Stimulated activated CD8-positive, alpha-beta memory T cell treated with anti-CD3 and anti-CD28 coated beads, Interleukin-7, amount 100 ng/mL, for 24 hours (primary cell): ENCODE measurements around the gene PTPN1.

Experiments
- DNase-seq: peaks from one replicate; pipeline ENCODE4 v3.0.0-alpha.2; 2020; ENCODE audit warnings: low read depth

PTPN1 gene

DNA sequence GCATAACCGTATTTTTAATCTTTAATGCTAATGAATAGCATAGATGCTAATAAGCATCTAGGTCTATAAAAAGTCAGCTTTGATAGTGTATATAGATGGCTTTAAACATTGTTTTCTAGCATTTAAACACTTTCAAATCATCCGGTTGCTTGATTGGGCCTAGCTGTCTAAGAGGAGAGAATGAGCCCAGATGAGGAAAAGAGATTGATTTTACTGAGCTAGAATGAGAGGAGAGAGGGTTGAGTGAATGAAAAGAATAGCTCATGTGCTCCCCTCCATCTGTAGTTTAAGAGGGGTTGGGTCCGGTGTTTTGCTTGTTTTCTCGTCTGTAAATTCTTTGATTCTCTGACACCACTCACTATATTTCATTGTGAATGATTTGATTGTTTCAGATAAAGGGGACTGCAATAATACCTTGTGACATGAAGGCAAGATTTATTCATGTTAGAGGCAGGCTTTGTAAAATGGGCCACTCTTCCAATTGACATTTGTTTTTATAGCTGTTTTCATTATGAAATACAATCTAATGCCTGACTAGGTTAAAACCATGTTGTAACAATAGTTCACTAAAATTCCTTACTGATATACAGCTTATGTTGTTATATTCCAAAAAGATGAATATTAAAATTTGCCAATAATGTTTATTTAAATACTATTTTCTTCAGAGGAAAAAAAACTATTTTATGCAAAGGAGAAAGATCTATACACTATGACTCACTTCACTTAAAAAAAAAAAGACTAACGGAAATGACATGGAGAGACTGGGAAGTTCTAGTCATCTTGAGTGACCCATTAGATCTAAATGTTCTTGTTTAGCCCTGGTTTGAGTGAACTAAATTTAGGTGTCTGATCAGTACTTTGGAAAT lies 3.2 kb downstream of the PTPN1 start:
- no peak for DNase-seq

DNA sequence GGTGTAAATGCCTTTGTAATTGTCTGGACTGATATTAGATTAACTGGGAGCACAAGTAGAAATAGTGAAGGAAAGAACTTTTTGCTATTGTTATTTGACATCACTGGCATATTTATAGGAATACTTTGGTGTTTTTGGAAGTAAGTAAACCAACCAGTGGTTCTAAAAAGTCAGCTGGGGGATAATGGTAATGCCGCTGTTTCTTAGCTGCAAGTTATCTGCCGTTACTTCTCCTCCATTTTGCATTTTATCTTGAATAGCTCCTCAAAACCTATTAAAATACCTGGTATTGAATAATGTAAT lies 3.8 kb downstream of the PTPN1 start:
- no peak for DNase-seq

- no peak for DNase-seq
Measured at GRCh38 chr20:50514750-50515149, 4.6 kb downstream of the PTPN1 start.

- DNase-seq: no peak
Measured at GRCh38 chr20:50515471-50516106, 5.4 kb downstream of the PTPN1 start.

DNA sequence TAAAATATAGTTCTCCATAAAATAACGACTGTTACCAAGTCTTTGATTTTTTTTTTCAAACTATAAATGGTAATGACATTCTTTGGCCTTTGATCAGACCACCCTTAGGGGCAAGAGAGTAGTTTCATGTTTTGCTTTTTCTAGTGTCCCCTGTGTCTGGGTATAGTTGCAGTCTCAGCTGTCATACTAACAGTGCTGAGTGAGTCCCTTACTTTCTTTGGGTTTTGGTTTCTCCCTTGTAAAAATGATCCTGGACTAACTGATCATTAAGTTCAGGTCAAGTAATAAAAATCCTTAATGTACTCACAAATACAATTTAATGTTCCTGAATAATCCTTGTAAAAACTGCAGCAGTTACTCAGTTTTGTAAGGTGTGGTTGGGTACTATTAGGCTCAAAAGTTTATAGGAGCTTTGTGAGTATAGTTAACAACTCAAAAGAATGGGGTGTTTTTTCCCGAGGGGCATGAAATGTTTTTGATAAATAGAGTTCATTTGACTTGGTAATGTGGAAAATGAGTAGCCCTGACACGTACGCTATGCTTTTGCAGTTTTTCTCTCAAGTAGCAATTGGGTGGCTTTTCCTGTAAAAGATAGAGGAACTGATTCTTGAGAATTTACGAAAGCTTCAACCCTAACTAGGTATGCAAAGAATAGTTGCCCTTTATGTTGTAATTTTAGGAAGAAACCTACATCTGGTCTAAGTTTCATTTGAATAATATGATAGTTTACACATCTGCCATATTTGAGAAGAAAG lies 6.2 kb downstream of the PTPN1 start:
- DNase-seq: no peak

GRCh38 chr20:50516935-50517816 lies 7.0 kb downstream of the PTPN1 start:
- no peak for DNase-seq

DNA sequence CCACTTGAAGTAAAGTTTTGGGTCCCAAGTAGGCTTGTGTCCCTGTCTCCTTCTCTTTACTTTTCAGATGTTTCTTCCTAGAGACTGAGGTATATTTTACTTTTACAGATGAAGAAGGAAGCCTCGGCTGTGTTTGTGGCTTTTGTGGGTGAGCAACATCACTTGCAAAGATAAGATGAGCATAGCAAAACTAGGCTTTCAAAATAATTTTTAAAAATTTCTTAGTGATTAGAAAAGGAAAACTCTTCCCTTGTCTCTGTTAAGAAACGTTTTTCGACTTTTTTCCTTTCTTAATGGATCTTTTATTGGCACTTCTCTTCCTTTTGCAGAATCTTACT lies 7.6 kb downstream of the PTPN1 start:
- DNase-seq: no peak

DNA sequence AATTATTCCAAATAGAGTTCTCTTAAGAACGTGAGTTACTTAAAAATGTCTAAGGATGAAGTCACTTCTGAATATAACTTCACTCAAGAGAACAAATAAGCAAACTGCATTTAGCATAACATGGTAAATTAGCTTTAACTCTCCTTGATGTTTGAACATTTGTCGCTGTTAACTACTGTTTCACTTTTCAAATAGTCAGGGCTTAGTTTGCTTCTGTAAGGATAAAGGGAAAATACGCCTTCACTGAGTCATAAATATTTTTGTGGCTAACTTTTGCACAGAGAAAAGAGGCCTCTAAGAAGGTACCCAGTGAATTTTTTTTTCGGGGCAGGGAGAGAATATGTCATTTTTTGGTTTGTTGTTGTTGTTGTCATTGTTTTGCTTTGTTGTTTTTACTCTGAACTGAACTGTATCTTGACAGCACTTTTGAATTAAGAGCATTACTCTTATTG lies 8.1 kb downstream of the PTPN1 start:
- DNase-seq: no peak

DNA sequence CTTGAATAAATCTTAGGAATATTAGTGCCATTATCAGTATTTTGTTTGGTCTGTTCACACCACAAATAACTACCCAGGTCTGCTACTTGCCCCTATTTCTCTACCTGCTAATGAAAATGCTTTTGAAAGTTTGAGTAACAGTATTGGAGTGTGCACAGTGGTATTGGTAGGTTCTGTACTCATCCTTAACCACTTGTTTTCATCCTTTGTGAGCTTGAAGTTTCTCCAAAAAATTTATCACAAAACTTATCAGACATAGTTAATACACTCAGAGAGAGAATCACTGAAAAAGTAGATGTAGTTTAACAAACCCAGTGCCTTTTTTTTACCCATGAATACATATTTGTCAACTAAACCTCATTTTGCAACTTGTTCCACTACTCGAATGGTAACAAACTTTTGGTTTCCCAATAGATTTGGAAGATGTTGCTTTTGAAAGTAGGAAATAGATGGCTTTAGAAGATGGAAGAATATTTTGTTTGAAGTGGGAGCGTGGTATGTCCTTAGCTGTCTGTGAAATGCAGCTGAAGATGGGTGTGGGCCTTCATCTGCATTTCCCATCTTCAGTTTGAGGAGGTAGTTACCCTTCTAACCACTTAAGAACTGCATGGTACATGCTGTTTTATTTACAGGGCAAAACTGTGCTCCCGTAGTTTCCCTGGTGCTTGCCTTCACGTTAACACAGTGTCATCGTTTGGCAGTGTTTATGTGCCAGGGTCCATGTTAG lies 9.0 kb downstream of the PTPN1 start:
- DNase-seq: no peak

DNA sequence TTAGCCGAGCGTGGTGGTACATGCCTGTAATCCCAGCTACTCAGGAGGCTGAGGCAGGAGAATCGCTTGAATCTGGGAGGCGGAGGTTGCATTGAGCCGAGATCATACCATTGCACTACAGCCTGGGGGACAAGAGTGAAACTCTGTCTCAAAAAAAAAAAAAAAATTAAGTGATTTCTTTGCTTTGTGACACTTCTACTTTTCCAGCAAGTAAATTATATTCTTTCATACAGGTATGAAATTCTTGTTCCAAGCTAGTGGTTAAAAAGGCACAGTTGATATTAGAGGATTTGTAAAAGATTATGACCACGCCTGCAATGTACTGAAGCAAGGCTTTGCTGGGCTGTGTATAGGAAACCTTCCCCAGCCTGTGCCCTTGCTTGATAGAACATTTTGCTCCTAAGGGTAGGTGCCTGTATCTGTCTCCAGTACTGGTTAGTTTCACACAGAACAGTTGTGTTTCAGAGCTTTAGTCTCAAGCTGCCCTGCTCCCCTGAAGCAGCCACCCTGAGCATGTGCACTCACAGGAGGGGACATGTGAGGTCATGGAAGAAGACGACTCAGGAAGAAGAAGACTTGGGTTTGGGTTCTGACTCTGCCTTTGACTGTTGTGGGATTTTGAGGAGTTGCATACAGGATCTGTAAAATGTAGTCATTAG lies 10.2 kb downstream of the PTPN1 start:
- no peak for DNase-seq

GRCh38 chr20:50521221-50522052 lies 11.3 kb downstream of the PTPN1 start:
- DNase-seq: no peak

GRCh38 chr20:50522053-50522674 lies 12.0 kb downstream of the PTPN1 start:
- DNase-seq: no peak

DNA sequence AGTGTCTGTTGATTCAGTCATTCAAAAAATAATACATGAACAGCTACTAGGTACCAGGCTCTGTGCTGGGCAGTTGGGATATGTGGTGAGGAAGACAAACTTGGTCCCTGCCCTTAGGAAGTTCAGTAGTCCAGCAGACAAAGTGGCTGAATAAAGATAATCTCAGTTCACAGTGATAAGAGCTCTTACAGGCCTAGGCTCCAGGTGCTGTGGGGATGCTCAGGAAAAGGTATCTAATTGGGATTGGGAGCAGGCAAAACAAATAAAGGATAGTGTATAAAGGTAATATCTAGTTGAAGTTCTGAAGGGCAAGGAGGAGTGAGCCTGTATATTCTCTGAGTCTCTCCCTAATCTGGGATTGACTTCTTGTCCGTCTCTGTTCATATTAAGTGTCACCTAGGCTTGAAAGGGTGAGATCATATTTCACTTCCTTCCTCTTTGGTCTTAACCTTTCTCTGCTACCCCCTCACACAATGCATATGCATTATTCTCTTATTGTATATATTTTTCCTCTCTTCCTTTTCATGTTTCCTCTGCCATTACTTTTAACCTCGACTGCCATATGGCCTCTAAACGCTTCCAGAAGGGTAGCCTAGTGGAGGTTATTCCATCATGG lies 13.5 kb downstream of the PTPN1 start:
- DNase-seq: no peak

DNA sequence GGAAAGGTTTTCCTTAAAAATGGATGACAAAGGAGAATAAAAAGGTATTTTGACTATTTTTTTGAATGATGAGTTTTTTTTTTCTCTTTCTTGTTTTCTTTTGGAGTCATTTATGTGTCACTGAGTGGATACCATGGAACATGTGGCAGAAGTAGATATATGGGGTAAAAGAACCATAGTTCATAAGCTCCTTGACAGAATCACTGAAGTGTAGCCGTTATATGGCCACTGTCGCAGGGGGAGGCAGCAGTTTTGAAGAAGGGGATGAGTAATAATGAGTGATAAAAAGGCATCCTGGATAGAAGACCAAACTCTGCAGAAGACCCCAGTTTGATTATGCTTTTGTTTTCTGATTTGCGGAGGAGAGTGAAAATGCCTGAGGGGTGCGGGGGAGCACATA lies 15.5 kb downstream of the PTPN1 start:
- DNase-seq: no peak

- no peak for DNase-seq
Measured at GRCh38 chr20:50526403-50526989, 16.3 kb downstream of the PTPN1 start.

- DNase-seq: no peak
Measured at GRCh38 chr20:50527068-50527605, 17.0 kb downstream of the PTPN1 start.

- DNase-seq: no peak
Measured at GRCh38 chr20:50528129-50528528, 17.9 kb downstream of the PTPN1 start.

DNA sequence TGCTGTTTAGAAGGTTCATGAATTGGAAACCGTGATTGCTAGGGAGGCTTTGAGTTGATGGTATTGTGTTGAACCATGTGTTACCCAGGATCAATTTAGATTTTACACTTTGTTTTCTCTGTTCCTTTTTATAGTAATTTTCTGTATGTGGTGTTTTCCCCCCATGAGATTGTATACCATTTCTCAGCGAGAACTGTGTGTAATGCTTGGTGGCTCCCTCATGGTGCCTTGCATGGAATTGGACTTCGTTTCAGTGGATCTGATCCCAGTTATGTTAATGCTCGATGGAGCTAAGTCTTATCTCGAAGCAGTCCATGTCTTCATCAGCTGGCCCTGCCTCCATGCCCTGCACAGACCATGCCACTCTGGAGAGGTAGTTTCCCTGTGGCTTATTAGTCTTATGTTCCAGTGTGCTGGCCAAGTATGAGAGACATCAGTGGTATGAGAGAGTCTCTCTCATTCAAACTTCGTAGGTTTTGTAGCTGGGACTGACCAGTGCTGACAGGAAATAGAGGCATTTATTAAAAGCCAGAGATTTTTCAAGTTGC lies 18.7 kb downstream of the PTPN1 start:
- no peak for DNase-seq
